ENCODE measurements around the gene TBX4. TPM values are rescaled to one million over a fixed set of nuclear protein-coding genes. Genes with fewer than 3 reads are reported as not detected.
"Not testable (repeated sequence)": the region's sequence is repeated elsewhere in the genome, so short reads cannot be mapped to it uniquely, and the experiment has no call there.

Gene TBX4
- total and polyA plus RNA-seq, 9 of the 15 experiments (the other 6 are each of a cell fraction or from before 2014, with no cell fraction given): not detected

GRCh38 chr17:61441507-61441906, 10.7 kb upstream of the TBX4 start:
- H3K27ac ChIP-seq (ENCODE audit: extremely low read depth, low read depth, low read length); H3K36me3 ChIP-seq (ENCODE audit: control insufficient read depth, insufficient read depth, low read length); H2AFZ ChIP-seq (ENCODE audit: low read depth, low read length); DNase-seq (ENCODE audit: extremely low read depth in 1 of 4, low spot score in 3 of 4); H3K4me2 ChIP-seq (ENCODE audit: insufficient read depth, low read length); H3K79me2 ChIP-seq (ENCODE audit: control insufficient read depth, insufficient read depth, low read length); CTCF ChIA-PET (ENCODE audit: low intra/inter-chr PET ratio); BruUV-seq (replicated peaks); H4K20me1 ChIP-seq (replicated peaks; ENCODE audit: control insufficient read depth, insufficient read depth, low read length); H3K4me3 ChIP-seq; intact Hi-C loops (cut with micrococcal nuclease); H3K9me3 ChIP-seq (replicated peaks; ENCODE audit: control insufficient read depth, insufficient read depth, low read depth, low read length); H3K9me1 ChIP-seq (ENCODE audit: control insufficient read depth, insufficient read depth, low read length); POLR2A ChIA-PET; H3K27me3 ChIP-seq (ENCODE audit: control insufficient read depth in 2 of 2, insufficient read depth in 2 of 2, low read length in 2 of 2); FAIRE-seq; ATAC-seq; H3K9ac ChIP-seq (ENCODE audit: insufficient read depth in 1 of 2, low read depth in 2 of 2, low read length in 2 of 2): not testable (repeated sequence)
- in situ Hi-C loops (cut with MboI): loop anchor here (25.0 kb wide), 1 partner anchor 671 kb away; no protein-coding TSS in a partner anchor
- peaks cover 3 to 11% of the 10 kb centered on the region in 2 experiments; a peak in 3 of 5 replicates for H3K4me1 ChIP-seq (replicated peaks in 1 of 2; ENCODE audit: control insufficient read depth in 2 of 2, insufficient read depth in 2 of 2, low read length in 2 of 2)
- 3% methylated on average over 6 of the region's 6 CpGs for WGBS (ENCODE audit: insufficient coverage, low coverage, missing lambda C conversion rate)
- TF ChIP-seq ZBTB11 (CRISPR knock-in tag; IDR thresholded peaks at IDR 0.05): peak in 1 of 3 experiments; percentile 95; a peak in 2 of 6 replicates
- peak; percentile 53 for TF ChIP-seq EWSR1 (IDR thresholded peaks at IDR 0.05; ENCODE audit: borderline replicate concordance, low read depth, partially characterized antibody)

Data from K562 (cell line).